NCI-H2227 (cell line): ENCODE measurements around the gene HMX3.
A peak's percentile ranks its signal among the peaks of the same experiment; 100 is the strongest.

ENCODE experiments used
- DNase-seq: peaks from one replicate; lab custom pipeline; 2025; ENCODE audit not compliant: unreplicated experiment; lab: John Stamatoyannopoulos, UW

Gene HMX3

GRCh38 chr10:123134343-123134914 is 1.3 kb upstream of the HMX3 start:
- peak; percentile 23 for DNase-seq

GRCh38 chr10:123134915-123135414 is 805 bp upstream of the HMX3 start:
- DNase-seq: peak; percentile 20

- no peak for DNase-seq
Observed at GRCh38 chr10:123136221-123136805, 543 bp downstream of the HMX3 start.

GRCh38 chr10:123136806-123137642 is 1.3 kb downstream of the HMX3 start:
- DNase-seq: peak; percentile 43

GRCh38 chr10:123139165-123139520 is 3.4 kb downstream of the HMX3 start:
- DNase-seq: no peak

- DNase-seq: peak; percentile 32
Observed at GRCh38 chr10:123139521-123140163, 3.9 kb downstream of the HMX3 start.

GRCh38 chr10:123140164-123140982 is 4.6 kb downstream of the HMX3 start:
- peak; percentile 25 for DNase-seq

- DNase-seq: no peak
Observed at GRCh38 chr10:123140983-123141390, 5.2 kb downstream of the HMX3 start.

- no peak for DNase-seq
Observed at GRCh38 chr10:123141791-123142700, 6.3 kb downstream of the HMX3 start.

- no peak for DNase-seq
Observed at GRCh38 chr10:123142701-123143161, 7.0 kb downstream of the HMX3 start.

GRCh38 chr10:123143162-123143824 is 7.5 kb downstream of the HMX3 start:
- no peak for DNase-seq

GRCh38 chr10:123143825-123144168 is 8.0 kb downstream of the HMX3 start:
- no peak for DNase-seq

GRCh38 chr10:123144697-123145541 is 9.1 kb downstream of the HMX3 start:
- no peak for DNase-seq

- DNase-seq: no peak
Observed at GRCh38 chr10:123145542-123146012, 9.8 kb downstream of the HMX3 start.

GRCh38 chr10:123146013-123146893 is 10.5 kb downstream of the HMX3 start:
- DNase-seq: no peak

GRCh38 chr10:123146894-123147634 is 11.3 kb downstream of the HMX3 start:
- DNase-seq: no peak
